ENCODE measurements around the gene KCNJ14.
A peak's percentile ranks its signal among the peaks of the same experiment; 100 is the strongest.

KCNJ14 gene

GRCh38 chr19:48445606-48446481, 9.5 kb upstream of the KCNJ14 start, which contains the start of gene GRWD1:
Gene GRWD1 (plus strand): TSS chr19:48445983. CDS start chr19:48446006, 23 bp downstream.
- peak; percentile 99 for DNase-seq

- DNase-seq, result no peak
Measured at GRCh38 chr19:48446579-48446978, 8.8 kb upstream of the KCNJ14 start.

DNA sequence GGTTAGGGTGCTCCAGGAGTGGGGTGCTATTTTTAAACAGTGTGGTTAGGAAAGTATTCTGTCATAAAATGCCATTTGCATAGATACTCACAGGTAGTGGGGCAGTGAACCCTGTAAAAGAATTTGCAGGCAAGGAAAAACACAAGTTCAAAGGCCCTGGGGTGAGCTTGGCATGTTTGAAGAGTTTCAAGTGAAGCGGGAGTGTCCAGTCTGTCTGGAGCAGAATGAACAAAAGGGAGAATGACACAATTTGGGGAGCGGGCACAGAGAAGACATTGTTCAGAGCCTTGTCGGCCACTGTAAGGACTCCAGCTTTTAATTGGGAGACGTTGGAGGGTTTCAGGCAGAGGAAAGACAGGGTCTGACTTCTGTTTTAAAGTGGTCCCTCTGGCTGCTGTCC, 6.8 kb upstream of the KCNJ14 start:
- DNase-seq, result no peak

GRCh38 chr19:48450441-48450840, 4.9 kb upstream of the KCNJ14 start:
- DNase-seq, result no peak

- DNase-seq, result no peak
Measured at GRCh38 chr19:48450863-48451262, 4.5 kb upstream of the KCNJ14 start.

DNA sequence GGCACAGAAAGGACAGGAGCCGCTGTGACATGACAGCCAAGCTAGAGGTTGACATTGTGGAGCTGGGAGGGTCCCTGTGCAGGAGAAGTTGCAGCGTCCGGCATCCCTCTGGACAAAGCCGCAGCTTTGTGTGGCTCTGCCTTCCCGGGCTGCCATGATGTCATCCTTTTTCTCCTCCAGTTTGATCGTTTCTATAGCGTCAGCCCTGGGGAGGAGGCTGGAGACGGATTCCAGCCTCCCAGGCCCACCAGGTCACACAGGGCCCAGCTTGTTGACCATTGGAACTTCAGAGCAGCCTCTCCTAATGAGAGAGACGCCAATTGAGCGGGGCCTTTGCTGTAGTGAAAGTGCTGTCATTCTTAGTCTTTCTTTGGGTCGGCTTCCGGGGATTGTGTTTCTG, 3.8 kb upstream of the KCNJ14 start:
- DNase-seq, result no peak

DNA sequence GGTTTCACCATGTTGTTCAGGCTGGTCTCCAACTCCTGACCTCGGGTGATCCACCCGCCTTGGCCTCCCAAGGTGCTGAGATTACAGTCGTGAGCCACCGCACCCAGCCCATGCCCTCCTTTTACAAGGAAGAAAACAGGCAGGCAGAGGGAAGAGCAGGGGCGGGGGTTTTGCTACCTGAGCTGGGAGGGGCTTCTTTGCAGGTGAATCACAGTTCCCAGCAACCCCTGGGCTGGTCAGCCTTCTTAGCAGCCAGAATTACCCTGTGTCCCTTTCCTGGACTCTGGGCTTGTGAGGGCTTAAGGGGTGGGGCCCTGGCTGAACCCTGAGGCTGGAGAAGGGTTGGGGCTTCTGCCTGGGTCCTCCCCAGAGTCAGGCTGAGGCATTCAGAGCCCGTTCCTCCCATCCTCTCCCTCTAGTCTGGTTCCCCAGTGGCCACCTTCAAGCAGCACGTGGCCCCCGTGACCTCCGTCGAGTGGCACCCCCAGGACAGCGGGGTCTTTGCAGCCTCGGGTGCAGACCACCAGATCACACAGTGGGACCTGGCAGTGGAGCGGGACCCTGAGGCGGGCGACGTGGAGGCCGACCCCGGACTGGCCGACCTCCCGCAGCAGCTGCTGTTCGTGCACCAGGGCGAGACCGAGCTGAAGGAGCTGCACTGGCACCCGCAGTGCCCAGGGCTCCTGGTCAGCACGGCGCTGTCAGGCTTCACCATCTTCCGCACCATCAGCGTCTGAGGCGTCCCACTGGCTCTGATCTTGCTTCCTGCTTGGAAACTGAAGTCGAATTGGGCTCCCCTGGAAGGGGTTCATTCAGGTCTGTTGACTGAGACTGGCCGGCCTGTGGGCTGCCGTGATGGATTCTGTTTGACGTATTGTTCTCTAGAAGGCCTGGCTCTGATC, 2.8 kb upstream of the KCNJ14 start:
- no peak for DNase-seq

DNA sequence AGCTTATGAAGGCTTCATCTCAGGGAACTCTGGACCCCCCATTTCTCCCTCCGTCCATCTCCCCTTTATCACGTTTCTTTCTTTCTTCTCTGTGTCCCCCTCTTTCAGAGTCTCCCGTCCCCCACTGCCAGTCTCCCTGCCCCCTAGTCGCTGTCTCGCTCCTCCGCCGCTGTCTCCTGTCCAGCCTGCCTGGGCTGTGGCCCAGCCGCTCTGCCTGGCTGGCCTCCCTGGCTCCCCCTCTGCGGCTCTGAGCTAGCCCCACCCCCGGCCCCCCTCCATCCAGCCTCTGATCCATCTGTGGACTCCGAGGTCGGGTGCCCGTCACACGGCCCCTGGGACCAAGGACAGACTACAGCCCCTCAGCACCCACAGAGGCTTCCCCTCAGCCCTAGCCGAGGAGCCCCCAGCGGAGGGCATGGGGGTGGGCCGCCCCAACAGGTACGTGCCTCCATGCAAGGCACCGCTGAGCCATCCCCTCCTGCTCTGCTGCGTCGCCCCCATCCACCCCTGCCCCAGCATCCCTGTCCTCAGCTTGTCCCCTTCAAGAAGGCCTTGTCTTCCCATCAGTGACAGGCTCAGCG, 1.1 kb upstream of the KCNJ14 start:
- DNase-seq, result no peak

- DNase-seq, result no peak
Measured at GRCh38 chr19:48455908-48456562, 661 bp downstream of the KCNJ14 start.

DNA sequence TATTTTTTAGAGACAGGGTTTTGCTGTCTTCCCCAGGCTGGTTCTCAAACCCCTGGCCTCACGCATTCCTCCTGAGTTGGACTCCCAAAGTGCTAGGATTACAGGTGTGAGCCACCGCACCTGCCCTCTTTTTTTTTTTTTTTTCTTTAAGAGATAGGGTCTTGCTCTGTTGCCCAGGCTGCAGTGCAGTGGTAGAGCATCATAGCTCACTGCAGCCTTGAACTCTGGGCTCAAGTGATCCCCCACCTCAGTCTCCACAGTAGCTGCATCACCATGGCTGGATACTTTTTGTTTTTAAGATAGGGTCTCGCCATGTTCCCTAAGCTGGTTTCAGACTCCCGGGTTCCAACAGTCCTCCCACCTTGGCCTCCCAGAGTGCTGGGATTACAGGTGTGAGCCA, 1.5 kb downstream of the KCNJ14 start:
- DNase-seq, result no peak

- no peak for DNase-seq
Measured at GRCh38 chr19:48458016-48458415, 2.6 kb downstream of the KCNJ14 start.

GRCh38 chr19:48461651-48461981, 6.2 kb downstream of the KCNJ14 start:
- no peak for DNase-seq

DNA sequence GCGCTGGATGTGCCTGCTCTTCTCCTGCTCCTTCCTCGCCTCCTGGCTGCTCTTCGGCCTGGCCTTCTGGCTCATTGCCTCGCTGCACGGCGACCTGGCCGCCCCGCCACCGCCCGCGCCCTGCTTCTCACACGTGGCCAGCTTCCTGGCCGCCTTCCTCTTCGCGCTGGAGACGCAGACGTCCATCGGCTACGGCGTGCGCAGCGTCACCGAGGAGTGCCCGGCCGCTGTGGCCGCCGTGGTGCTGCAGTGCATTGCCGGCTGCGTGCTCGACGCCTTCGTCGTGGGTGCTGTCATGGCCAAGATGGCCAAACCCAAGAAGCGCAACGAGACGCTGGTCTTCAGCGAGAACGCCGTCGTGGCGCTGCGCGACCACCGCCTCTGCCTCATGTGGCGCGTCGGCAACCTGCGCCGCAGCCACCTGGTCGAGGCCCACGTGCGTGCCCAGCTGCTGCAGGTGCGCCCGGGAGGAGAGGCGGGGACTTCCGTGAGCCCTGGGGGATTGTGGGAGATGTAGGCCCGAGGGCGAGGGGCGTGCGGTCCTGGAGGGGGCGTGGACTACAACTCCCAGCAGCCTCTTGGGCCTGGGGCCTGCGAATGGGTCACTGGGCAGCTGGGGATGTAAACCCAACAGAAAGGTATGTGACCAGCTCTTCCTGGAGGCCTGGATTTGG, 6.7 kb downstream of the KCNJ14 start:
- no peak for DNase-seq

DNA sequence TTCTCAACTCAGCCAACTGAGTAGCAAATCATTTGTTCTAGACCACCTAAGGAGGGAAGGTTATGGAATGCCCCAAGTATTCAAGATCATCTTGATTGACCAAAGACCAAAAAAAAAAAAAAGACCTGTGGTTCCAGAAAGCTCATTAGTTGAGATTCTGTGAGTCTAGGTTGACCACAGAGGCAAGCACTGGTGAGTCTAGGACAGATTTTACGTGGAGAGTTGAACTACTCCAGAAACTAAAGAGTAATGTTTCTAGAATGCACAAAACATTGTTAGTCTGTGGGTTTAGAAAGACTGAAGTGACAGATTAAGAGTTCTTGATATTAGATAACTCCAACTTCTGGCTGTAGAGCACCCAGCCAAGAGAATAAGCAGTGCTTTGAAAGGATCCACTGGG, 9.8 kb downstream of the KCNJ14 start:
- DNase-seq, result no peak

GRCh38 chr19:48466561-48467325, 11.4 kb downstream of the KCNJ14 start:
- no peak for DNase-seq

DNA sequence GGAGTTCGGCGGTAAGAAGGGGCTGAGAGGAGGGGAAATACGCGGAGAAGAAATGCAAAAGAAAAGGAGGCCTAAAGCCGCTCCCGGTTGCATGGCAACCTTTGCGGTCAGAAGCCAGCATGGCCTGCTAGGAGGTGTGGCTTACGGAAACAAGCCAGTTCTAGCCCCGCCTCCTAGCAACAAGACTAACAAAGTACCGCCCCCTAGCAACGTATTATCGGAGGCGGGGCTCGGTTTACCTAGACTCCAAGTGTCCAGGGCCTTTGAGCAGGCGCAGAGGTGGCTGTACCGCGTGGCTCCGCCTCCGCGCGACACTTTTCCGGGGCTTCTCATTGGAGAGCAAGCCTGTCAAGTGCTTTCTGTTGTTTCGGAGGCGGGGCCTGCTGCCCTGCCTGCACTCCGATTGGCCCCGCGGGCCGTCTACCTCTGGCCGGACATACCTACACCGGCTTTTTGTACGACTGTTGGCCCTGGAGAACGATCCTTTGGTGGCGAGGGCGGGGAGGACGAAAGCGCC, 13.5 kb downstream of the KCNJ14 start:
- peak; percentile 100 for DNase-seq

DNA sequence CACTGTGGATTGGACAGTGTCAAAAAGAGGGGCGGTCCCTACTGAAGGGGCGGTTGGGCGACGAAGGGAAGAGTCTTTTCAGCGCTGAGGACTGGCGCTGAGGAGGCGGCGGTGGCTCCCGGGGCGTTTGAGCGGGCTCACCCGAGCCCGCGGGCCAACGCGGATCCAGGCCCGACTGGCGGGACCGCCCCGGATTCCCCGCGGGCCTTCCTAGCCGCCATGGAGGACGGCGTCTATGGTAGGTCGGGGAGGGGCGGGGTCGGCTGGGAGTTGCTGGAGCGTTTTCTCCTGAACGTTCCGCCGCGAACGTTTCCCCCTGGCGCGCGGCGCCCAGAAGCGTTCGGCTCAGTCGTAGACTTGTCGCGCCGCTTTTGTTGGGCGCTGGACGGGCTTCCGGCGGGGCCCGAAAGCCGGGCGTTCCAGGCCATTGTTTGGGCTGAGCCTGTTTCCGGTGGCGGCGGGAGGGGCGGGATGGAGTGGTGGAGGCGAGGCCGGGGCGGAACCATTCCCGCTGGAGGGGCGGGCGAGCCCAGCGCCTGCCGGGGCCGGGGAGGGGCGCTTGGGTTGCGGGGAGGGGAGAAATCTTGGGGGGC, 14.0 kb downstream of the KCNJ14 start, which contains the start of gene CYTH2:
Gene CYTH2, plus strand, starts transcription at position 81 of the 593 bp plus-strand sequence. Its CDS starts 139 bp downstream, at position 220.
- peak; percentile 88 for DNase-seq

DNA sequence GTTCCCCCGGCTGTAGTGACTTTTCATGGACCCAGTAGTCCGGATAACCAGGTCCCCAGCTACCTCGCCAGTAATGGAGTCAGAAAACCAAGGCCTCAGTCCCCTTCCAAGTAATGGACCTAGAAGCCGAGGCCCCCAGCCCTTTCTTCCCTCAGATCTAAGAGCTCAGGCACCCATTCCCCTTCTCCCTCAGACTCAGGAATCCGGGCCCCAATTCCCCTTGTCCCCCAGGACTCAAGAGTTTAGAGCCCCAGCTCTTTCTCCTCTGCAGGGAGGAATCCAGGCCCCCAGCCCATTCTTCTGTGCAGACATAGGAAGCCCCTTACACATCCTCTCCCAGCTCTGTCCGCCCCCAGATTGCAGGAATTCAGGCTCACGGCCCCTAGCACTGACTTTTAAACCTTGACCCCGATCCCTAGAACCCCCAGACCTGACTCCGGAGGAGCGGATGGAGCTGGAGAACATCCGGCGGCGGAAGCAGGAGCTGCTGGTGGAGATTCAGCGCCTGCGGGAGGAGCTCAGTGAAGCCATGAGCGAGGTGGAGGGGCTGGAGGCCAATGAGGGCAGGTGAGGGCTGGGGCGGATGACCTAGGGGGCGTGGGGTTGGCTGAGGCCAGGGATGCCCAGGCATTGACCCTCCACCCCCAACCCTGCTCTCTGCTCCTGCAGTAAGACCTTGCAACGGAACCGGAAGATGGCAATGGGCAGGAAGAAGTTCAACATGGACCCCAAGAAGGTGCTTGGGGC, 14.7 kb downstream of the KCNJ14 start:
- no peak for DNase-seq

DNA sequence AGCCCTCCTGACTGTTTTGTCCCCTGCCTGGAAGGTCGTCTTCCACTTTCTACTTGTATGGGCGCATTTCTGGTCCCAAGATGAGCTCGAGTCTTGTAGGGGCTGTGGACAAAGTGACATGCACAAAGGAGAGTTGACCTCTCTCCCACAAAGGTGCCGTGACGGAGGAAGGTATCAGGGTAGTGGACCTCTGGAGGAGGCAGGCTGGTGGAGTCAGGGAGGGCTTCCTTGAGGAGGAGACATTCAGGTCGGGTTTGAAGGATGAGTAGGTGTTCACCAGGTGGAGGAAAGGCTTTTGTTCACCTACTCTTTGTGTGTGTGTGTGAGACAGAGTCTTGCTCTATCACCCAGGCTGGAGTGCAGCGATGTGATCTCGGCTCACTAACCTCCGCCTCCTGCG, 15.5 kb downstream of the KCNJ14 start:
- DNase-seq, result no peak

DNA sequence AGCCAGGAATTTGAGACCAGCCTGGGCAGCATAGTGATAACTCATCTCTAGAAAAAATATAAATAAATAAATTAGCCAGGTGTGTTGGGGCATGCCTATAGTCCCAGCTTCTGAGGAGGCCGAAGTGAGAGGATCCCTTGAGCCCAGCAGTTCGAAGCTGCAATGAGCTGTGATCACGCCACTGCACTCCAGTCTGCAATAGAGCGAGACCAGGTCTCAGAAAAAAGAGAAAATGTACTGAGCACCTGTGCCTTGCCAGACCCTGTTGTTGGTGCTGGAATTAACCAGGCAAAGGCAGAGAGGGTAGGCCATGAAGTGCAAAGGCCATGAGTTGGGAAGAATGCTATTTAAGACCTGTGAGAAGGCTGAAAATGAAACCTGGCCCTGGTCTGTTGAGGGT, 16.5 kb downstream of the KCNJ14 start:
- no peak for DNase-seq
